HG02943 (cell line): ENCODE results near the gene ESR2.
"Not testable (repeated sequence)": the region's sequence is repeated elsewhere in the genome, so short reads cannot be mapped to it uniquely, and the experiment has no call there.

ENCODE experiments used
- ATAC-seq: cut with Tn5 transposase; IDR thresholded peaks from one replicate; pipeline ENCODE4 v1.9.1; 2021; ENCODE audit warnings: mild to moderate bottlenecking, low read depth, moderate library complexity; ENCODE audit not compliant: unreplicated experiment

ESR2 gene

DNA sequence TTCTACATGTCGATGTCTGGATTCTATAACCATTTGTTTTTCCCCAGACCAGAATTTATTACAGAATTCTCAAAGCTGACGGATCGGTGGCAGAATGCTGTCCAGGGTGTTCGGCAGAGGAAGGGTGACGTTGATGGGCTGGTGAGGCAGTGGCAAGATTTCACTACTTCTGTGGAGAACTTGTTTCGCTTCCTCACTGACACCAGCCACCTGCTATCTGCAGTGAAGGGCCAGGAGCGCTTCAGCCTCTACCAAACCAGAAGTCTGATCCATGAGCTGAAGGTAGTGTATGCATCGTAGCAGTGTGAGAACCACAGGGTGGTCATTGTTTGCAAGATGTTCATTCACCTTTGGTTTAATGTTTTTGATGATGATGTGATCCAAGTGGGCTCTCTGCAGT lies 124.0 kb downstream of the ESR2 start:
- ATAC-seq: no peak

DNA sequence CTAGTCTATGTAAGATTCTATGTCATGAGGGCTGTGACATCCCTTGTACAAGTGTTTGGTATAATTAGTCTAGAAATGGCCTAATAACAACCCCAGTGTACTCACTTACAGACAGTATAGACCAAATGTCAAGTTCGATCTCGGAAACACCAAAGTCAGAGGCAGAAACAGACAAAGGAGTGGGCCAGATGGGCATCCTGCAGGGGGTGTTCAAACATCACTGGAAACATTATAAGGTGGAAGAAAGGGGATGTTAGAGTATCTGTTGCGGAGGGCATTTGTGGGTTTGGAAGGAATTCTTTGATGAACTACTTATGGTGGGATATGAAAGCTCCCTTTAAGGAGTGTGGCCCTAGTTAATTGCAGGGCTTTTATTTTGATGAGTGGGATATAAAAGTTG lies 134.6 kb downstream of the ESR2 start:
- no peak for ATAC-seq

DNA sequence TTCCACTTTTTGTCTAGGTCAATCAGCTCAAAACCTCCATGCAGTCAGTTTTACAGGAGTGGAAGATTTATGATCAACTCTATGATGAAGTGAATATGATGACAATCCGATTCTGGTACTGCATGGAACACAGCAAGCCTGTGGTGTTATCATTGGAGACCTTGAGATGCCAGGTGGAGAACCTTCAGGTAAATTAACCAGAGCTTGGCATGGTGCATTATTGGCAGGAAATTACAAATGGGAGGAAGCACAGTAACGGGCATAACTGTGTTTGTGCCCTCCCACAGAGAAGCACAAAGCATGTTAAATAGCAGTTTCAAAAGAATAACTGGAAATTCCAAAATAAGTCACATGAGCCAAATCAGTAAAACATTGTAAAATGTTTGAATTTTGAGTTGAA lies 135.6 kb downstream of the ESR2 start:
- ATAC-seq: no peak

DNA sequence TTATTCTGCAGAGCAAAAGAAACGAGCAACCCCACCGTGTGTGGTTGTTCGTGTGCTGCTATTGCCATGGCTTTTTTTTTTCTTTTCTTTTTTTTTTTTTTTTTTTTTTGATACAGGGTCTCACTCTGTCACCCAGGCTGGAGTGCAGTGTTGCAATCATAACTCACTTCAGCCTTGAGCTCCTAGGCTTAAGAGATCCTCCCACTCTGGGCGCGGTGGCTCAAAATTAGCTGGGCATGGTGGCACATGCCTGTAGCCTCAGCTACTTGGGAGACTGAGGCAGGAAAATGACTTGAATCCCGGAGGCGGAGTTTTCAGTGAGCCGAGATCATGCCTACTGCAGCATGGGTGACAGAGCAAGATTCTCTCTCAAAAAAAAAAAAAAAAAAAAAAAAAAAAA lies 144.2 kb downstream of the ESR2 start:
- no peak for ATAC-seq

DNA sequence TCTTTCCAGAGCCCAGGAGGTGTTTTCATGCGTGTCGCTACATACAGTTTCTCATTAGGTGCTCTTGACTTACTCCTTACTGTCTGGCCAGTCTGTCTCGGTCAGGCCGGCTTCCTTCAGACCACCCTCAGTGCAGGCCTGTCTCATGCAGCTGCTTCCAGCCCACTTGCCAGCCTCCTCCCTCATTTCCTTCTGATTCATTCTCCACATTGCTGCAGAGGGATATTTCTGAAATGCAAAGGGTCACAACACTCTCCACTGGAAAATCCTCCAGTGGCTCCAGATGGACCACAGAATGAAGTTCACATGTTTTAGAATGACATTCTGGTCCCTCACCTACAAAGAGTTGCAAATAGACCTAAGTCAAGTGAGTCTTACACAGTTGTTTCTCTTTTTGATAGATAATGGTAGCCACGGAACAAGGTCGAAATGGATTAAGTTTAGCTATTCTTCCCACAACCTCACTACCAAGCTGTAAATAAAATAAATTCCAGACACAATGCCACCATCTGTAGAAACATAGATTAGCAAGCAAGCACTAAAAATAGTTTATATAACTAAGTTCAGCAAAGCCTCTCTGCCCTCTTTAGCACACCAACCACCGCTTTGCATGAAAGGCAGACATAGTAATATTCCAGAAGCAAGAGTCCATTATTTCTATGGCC lies 146.9 kb downstream of the ESR2 start:
- ATAC-seq: no peak

DNA sequence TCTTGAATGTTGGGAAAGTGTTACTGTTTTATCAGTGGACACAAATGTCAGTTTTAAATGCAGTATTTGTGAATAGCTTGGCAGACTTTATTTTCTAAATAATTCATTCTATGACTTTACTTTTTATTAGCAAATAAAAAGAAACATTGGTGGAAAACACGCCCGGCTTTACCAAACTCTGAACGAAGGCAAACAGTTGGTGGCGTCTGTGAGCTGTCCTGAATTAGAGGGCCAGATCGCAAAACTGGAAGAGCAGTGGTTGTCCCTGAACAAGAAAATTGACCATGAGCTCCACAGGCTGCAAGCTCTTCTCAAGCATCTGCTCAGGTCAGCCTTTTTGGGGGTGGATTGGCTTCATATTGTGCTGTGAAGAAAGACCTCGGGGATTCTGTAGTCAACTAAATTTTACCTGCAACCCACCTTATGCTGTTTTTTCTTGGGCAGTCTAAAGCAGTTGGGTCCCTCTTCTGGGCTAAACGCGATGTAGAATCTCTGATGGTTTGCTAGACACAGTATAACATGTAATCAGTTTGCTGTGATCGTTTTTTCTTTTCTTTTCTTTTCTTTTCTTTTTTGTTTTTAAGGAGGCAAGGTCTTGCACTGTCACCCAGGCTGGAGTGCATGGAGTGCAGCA lies 156.4 kb downstream of the ESR2 start:
- ATAC-seq: no peak

DNA sequence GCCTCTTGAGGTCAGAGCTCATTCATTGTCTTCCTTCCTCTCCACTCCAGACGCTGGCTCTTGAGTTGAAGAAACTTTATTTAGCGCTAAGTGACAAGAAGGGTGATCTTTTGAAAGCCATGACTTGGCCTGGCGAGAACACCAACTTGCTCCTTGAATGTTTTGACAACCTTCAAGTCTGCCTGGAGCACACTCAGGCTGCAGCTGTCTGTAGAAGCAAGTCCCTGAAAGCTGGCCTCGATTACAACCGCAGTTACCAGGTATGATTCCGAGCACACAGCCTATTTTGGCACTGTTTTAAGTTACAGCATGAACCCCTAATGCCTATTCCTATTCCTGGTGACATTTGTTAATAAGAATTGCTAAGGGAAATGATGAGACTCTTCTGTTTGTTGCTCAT lies 167.6 kb downstream of the ESR2 start:
- ATAC-seq: no peak

DNA sequence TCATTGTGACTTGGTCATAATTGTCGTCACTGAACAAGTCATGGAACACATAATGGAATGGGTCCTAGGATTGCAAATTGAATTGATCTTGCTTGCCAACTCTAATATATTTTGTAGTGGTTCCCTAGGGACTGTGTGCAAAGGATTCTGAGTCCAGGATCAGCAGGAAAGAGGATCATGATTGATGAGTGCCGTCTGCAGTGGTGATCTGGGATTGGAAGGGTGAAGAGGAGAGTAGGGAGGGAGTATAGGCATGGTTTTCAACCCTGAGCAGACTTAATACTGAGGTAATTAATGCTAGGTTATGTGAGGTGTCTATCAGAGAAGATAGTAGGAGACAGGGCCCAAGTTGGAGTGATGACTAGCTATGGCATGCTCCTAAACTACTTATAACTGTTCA lies 168.9 kb downstream of the ESR2 start:
- no peak for ATAC-seq

DNA sequence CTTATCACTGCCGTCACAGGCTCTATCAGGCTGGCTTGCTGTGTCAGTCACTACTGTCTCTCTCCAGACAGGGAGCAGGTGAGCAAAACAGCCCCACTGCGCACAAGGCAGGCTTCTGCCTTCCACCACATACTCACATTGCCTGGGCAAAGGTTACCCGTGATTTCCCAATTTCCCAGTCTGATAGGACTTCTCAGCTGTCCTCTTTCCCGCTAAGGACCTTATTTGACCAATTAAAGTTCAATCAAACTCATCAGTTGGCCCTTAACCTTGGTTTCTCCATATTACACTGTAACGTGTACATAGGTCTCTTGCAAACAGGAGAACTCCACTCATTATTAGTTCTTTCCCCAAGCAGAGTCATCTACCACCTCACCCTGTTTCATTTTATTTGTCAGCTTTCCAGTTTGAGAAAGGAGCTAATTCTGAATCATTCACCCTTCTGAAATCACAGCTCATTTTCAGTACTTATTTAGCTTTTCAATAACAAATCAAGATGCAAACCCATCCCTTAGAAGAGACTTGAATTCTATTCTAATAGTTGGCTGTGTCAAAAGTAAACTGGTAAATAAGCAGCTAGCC lies 170.8 kb downstream of the ESR2 start:
- ATAC-seq: no peak

DNA sequence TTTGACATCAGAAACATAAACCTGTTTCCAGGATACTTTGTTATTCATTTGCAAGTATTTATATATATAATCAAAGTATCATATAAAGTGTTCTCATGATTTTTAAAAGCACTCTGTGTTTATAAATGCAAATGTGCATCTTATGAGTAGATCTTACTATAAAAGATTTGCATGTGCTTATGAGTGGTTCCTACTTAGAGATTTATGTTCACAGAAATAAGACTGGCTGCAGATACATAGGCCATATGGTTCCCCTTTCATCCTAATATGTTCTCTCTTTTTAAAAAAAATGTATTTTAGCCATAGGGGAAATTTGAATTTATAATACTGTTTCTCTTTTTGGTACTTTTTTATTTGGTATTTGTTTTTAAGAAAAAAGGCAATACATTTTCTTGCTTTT lies 174.2 kb downstream of the ESR2 start:
- no peak for ATAC-seq

DNA sequence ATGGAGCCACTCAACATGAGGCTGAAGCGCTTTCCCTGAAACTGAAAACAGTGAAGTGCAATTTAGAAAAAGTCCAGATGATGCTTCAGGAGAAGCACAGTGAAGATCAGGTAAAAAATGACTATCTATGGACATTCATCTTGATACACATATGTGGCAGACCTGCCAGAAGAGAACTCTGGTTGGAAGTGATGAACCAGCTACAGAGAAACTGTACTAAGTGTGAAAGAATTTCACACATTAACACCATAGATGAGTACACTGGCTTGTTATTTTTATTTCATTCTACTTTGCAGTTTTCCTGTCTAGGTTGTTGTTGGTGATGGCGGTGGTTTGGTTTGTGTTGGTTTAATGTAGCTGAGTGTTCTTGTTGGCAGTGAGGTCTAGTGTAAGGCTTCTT lies 174.7 kb downstream of the ESR2 start:
- no peak for ATAC-seq

DNA sequence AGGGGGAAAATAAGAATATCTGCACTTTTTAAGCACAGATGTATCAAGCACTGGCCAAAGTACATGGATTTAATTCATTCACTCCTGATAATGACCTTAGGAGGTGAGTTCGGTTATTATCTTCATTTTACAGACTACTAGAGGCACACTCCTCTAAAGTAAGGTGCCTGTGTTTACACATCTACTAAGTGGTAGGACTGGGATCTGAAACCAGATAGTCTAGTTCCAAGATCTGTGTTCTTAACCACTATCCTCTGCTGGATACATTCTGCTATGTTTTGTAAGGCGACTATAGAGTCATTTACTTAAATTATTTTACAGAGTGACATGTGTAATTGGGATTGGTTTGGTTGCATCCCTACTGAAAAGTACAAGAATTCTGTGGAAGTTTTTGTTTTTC lies 175.3 kb downstream of the ESR2 start:
- ATAC-seq: no peak

DNA sequence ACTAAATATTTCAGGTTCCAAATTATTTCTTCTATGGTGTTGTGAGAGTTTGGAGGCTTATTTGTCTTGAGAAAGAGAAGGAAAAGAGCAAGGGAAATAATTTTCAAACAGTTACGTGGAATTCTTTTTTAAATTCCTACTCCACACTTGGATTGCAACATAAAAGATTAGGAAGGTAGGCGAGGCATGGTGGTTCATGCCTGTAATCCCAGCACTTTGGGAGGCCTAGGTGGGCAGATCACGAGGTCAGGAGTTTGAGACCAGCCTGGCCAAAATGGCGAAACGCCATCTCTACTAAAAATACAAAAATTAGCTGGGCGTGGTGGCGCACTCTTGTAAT lies 175.8 kb downstream of the ESR2 start:
- not testable (repeated sequence) for ATAC-seq

DNA sequence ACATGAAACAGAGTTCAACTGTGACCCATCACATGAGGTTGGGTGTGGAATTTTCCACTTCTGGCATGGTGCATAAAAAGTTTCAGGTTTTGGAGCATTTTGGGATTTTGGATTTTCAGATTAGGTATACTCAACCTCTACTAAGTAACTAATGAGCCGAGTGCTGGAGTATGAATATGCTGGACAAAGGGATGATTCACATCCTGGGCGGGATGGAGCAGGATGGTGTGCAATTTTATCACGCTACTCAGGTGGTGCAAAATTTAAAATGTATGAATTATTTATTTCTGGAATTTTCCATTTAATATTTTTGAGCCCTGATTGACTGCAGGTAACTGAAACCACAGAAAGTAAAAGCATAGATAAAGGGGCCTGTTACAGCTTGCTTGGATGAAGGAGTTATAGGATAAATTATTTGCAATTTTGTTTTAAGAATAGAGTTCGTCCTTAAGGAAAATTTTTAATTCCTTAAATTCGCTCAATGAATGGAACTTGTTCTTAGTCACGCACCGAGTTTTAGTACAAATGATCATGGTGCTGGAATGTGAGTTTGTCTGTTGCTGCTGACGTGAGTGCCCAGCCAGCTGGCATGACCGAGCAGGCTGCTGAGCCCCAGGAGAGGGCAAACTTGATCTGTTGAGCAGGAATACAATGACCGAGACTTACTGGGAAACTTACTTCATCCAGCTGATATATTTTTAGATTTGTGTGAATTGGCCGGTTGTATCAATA lies 176.3 kb downstream of the ESR2 start:
- ATAC-seq: no peak

DNA sequence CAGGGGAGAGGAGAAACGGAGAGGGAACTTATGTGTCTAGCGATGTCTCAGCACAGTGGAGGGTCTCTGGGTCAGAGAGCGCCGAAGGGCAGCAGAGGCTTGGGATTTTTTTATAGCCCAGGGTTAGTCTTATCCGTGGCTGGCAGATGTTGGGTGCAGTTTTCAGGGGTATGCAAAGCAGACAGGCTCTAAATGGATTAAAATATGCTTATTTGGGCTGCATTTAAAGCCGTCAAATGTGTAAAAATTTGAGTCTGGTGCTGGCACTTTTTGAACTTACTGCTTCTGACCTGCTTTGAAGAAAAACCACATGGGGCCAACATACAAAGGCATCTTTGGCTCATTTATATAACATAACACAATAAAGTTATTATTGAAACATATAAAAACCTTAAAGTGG lies 178.8 kb downstream of the ESR2 start:
- ATAC-seq: no peak

DNA sequence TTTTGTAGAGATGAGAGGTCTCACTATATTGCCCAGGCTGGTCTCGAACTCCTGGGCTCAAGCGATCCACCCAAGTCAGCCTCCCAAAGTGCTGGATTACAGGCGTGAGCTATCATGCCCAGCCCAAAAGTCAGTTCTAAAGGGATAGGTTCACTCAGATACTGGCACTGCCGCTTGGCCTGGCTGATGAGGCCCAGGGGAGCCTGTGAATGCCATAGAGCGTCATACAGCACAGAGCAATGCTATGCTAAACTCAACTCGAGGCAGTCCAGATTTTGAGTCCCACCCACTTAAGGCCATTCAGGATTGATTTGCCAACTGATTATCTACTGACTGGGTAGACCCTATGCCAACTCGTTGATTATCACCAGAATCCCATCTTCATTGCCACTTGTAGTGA lies 179.4 kb downstream of the ESR2 start:
- no peak for ATAC-seq

DNA sequence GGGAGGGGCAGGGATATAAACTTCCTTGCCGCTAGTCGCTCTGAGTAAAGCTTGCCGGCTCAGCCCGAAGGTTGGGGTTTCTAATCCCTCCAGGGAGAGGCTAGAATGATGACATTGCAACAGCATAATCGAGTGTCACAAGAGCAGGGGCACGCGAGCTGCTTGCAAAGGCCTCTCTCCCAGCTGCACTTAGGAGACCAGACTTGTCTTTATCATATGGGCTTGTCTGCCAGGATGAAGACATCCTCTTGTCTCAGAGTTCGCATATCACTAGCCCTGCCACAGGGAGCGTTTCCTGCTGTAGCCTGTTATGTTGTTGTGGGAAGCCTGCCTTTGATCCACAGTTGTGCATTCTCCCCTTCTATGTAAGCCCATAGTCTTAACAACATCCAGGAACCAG lies 180.0 kb downstream of the ESR2 start:
- no peak for ATAC-seq

DNA sequence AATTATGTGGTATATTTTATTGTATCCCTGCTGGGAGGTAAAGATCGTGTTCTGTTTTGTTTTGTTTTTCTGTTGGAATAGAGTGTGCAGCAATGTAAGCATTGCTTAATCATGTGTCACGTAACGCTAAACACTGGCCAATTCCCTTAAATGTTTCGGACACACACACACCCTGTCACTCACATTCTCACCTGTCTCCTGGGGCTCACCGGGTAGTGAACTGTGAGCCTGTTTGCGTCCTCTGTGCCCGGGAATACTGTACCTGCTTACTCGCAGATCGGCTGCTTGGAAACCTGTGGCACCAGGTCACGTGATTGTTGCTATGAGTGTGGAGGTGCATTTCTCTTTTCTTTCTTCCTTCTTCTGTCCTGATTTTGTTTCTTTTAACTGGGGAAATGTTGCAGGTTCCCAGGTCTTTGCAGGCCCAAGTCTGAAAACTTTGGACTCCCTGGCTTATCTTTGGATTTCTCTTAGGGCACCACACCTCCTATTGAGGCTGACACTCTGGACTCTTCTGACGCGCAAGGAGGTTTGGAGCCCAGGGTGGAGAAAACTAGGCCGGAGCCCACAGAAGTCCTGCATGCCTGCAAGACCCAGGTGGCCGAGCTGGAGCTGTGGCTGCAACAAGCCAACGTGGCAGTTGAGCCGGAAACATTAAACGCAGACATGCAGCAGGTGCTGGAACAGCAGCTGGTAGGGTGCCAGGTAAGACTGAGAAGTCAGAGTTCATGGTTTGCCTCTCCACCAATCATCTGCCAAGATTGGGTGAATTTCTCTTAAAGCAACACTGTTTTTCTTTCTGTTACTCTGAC lies 181.1 kb downstream of the ESR2 start:
- no peak for ATAC-seq

DNA sequence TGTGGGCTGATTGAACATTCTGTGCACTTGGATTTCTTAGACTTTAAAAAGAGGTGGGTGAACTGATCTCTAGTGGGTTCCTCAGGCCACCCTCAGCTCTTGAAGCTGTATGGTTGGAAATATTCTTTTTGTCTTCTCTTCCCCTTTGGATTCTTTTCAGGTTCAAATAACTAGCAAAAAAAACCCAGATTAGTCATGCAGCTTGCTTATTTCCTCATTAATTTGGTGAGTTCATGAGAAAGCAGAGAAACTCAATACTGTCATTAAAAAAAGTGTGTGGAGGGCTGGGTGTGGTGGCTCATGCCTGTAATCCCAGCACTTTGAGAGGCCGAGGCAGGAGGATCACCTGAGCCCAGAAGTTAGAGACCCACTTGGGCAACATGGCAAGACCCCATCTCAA lies 183.4 kb downstream of the ESR2 start:
- ATAC-seq: no peak

DNA sequence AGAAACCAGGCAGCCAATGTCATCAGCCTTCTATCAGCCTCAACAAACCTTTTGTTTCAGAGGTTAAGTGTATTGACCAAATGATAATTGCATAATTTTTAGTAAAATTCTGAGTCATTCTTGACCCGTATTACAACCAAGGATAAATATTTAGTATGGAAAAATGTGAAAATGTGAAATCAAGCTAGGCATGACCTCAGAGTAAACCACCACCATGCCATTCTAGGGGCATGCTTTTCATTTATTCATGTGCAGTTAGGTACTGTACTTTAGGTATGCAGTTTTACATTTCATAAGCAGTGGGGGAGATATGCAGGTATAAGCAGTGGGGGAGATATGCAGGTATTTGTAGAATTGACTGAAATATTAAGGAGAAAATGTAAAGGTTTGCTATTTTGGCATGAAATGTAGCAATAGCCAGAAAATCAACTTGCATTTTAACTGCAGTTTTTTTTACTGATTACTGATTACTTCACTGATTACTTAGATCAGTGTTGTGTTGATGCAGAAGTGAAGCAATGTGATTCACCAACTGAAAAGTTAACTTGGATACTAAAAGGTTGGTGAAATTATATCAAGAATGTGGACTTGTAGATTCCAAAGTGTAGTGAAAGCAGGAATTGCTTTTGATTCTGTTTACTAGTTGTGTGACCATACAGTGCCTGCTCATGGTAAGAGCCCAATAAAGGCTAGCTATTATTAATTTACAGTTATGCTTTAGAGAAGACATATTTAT lies 184.2 kb downstream of the ESR2 start:
- no peak for ATAC-seq
